ENCODE measurements around the gene PUS10.
"Not testable (repeated sequence)": the region's sequence is repeated elsewhere in the genome, so short reads cannot be mapped to it uniquely, and the experiment has no call there.

Gene PUS10

GRCh38 chr2:60966507-60967405, 51.3 kb downstream of the PUS10 start:
- DNase-seq: no peak

- DNase-seq: no peak
These were observed 52.6 kb downstream of the PUS10 start for GRCh38 chr2:60965499-60965785.

- DNase-seq: no peak
These were observed 53.2 kb downstream of the PUS10 start for GRCh38 chr2:60964651-60965498.

GRCh38 chr2:60963190-60963589, 54.9 kb downstream of the PUS10 start:
- no peak for DNase-seq

- no peak for DNase-seq
These were observed 55.5 kb downstream of the PUS10 start for GRCh38 chr2:60962528-60962927.

GRCh38 chr2:60961457-60961856, 56.6 kb downstream of the PUS10 start:
- DNase-seq: no peak

- no peak for DNase-seq
These were observed 57.3 kb downstream of the PUS10 start for GRCh38 chr2:60960706-60961105.

GRCh38 chr2:60959501-60959900, 58.6 kb downstream of the PUS10 start:
- DNase-seq: no peak

- DNase-seq: no peak
These were observed 59.3 kb downstream of the PUS10 start for GRCh38 chr2:60958800-60959199.

GRCh38 chr2:60958361-60958760, 59.7 kb downstream of the PUS10 start:
- DNase-seq: no peak

- no peak for DNase-seq
These were observed 60.4 kb downstream of the PUS10 start for GRCh38 chr2:60957643-60958042.

- no peak for DNase-seq
These were observed 60.8 kb downstream of the PUS10 start for GRCh38 chr2:60957224-60957623.

GRCh38 chr2:60954139-60954538, 63.9 kb downstream of the PUS10 start:
- no peak for DNase-seq

- DNase-seq: no peak
These were observed 69.0 kb downstream of the PUS10 start for GRCh38 chr2:60948926-60949579.

GRCh38 chr2:60948161-60948560, 69.9 kb downstream of the PUS10 start:
- no peak for DNase-seq

GRCh38 chr2:60947056-60947455, 71.0 kb downstream of the PUS10 start:
- no peak for DNase-seq

GRCh38 chr2:60945341-60945740, 72.7 kb downstream of the PUS10 start:
- no peak for DNase-seq

GRCh38 chr2:60939622-60940021, 78.4 kb downstream of the PUS10 start:
- DNase-seq: no peak

- no peak for DNase-seq
These were observed 79.8 kb downstream of the PUS10 start for GRCh38 chr2:60938301-60938700.

GRCh38 chr2:60936757-60937156, 81.3 kb downstream of the PUS10 start:
- no peak for DNase-seq

- DNase-seq: no peak
These were observed 83.8 kb downstream of the PUS10 start for GRCh38 chr2:60934165-60934722.

- DNase-seq: no peak
These were observed 85.1 kb downstream of the PUS10 start for GRCh38 chr2:60932954-60933353.

GRCh38 chr2:60932061-60932460, 86.0 kb downstream of the PUS10 start:
- DNase-seq: not testable (repeated sequence)

Measured in inflammatory macrophage treated with lipopolysaccharide for 1 hour (primary cell).